GM23248 (cell line): ENCODE results near the gene GLT8D2.

ENCODE experiments used
- EZH2 ChIP-seq: fragments of 200-600 bp; sonication (generic); IDR thresholded peaks from 2 replicates; pipeline ENCODE4 v1.6.1; 2018; ENCODE audit warnings: antibody characterized with exemption, mild to moderate bottlenecking; ENCODE audit not compliant: insufficient read depth, poor library complexity, severe bottlenecking
- EZH2phosphoT487 ChIP-seq: fragments of 200-600 bp; sonication (generic); IDR thresholded peaks from 2 replicates; pipeline ENCODE4 v1.6.1; 2018; ENCODE audit warnings: antibody characterized with exemption, moderate library complexity, mild to moderate bottlenecking, low read depth; ENCODE audit not compliant: insufficient read depth

GRCh38 chr12:103997286-103997900 is 52.6 kb downstream of the GLT8D2 start:
- TF ChIP-seq EZH2 (no peak), EZH2phosphoT487 (no peak)
